NT2/D1 (cell line): Measurements from ENCODE around the gene PRXL2A.

ENCODE experiments used
- DNase-seq: peaks from one replicate; pipeline ENCODE4 v3.0.0-alpha.2; 2011; ENCODE audit warnings: low read depth, low spot score
- H3K27me3 ChIP-seq: 2 replicates; pipeline ENCODE4 v1.6.0; 2011; ENCODE audit warnings: mild to moderate bottlenecking; ENCODE audit not compliant: insufficient read length, insufficient read depth
- H3K36me3 ChIP-seq: 2 replicates; pipeline ENCODE4 v1.6.1; 2011; ENCODE audit warnings: mild to moderate bottlenecking, low read length, mixed read lengths; ENCODE audit not compliant: insufficient read depth, insufficient read length
- H3K4me1 ChIP-seq: 2 replicates; pipeline ENCODE4 v1.5.1; 2011; ENCODE audit not compliant: insufficient read depth, insufficient read length
- H3K4me3 ChIP-seq: 2 replicates; pipeline ENCODE4 v1.5.1; 2011; ENCODE audit warnings: low read depth; ENCODE audit not compliant: insufficient read length
- H3K9ac ChIP-seq: 2 replicates; pipeline ENCODE4 v1.6.0; 2011; ENCODE audit warnings: low read depth; ENCODE audit not compliant: insufficient read length
- H3K9me3 ChIP-seq: 2 replicates; pipeline ENCODE4 v1.5.1; 2011; ENCODE audit warnings: mild to moderate bottlenecking, low read length; ENCODE audit not compliant: insufficient read depth
- SUZ12 ChIP-seq: IDR thresholded peaks from 2 replicates; pipeline ENCODE4 v1.6.1; 2011; ENCODE audit not compliant: insufficient read length, insufficient read depth; ENCODE audit errors: extremely low read depth
- YY1 ChIP-seq: IDR thresholded peaks from 2 replicates; pipeline ENCODE4 v1.6.1; 2011; ENCODE audit not compliant: insufficient read length, insufficient read depth
- ZNF274 ChIP-seq: IDR thresholded peaks from 2 replicates; pipeline ENCODE4 v1.6.1; 2011; ENCODE audit warnings: mild to moderate bottlenecking, low read depth, low read length

Gene PRXL2A

DNA sequence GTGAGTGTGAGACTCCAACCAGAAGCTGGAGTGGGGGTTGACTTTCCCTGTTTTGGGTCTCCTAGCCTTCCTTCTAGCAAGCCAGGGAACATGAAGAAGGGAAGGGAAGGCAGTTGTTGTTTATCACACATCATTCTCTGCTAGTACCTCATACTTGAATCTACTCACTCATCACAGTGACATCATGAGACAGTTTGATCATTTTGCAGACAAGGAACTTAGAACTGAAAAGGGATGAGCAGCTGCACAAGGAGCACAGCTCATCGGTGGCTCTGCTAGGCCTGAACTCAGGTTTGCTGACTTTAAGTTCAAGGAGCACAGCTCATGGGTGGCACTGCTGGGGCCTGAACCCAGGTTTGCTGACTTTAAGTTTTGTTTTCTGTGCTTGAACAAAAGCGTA lies 19.2 kb downstream of the PRXL2A start:
- H3K36me3 ChIP-seq = peaks cover 45% of the 10 kb centered on the region
- TF ChIP-seq ZNF274 = no peak
- no peak overlapping the region for H3K4me3 ChIP-seq
- no peaks in the 10 kb centered on the region for H3K27me3 ChIP-seq
- no peak for DNase-seq
- H3K4me1 ChIP-seq = no peaks in the 10 kb centered on the region
- no peaks in the 10 kb centered on the region for H3K9me3 ChIP-seq
- H3K9ac ChIP-seq = no peak overlapping the region

DNA sequence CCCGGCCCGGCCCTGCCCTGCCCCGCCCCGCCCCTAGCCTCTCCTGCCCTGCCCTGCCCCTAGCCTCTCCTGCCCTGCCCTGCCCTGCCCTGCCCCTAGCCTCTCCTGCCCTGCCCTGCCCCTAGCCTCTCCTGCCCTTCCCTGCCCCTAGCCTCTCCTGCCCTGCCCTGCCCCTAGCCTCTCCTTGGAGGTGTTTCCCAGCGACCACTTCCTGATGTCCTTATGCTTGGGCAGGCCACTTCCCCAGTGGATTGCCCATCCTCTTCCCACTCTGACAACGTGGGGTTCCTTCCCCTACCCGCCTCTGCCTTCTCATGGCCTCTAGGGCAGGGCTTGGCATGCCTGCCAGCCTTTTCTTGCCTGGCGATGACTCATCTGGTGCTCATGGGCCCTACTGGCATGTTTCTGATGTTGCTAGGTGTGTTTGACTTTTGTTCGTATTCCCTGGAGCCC lies 21.2 kb downstream of the PRXL2A start:
- no peaks in the 10 kb centered on the region for H3K9me3 ChIP-seq
- no peaks in the 10 kb centered on the region for H3K27me3 ChIP-seq
- no peak for DNase-seq
- peaks cover 43% of the 10 kb centered on the region for H3K36me3 ChIP-seq
- no peak overlapping the region for H3K4me3 ChIP-seq
- H3K9ac ChIP-seq = no peak overlapping the region
- TF ChIP-seq YY1 = no peak
- no peak for TF ChIP-seq SUZ12
- no peak for TF ChIP-seq ZNF274
- no peaks in the 10 kb centered on the region for H3K4me1 ChIP-seq

DNA sequence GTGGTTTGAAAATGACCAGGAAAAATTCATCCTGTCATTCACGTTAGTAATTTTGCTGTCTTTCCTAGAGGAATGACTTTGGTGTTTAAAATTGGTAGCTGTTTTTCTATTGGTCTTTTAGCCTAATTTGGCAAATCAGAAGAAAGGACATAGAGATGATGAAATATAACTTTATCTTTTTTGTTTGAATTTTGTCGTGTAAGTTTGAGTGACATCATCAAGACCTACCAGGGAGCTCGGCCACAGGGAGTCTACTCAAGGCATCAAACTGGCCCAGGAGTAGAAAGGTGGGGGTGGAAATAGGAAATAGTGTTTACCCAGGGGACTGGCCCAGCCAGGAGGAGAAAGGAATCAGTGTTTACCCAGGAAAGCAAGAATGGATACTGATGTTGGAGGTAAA lies 24.8 kb downstream of the PRXL2A start:
- peaks cover 4% of the 10 kb centered on the region for H3K4me1 ChIP-seq

DNA sequence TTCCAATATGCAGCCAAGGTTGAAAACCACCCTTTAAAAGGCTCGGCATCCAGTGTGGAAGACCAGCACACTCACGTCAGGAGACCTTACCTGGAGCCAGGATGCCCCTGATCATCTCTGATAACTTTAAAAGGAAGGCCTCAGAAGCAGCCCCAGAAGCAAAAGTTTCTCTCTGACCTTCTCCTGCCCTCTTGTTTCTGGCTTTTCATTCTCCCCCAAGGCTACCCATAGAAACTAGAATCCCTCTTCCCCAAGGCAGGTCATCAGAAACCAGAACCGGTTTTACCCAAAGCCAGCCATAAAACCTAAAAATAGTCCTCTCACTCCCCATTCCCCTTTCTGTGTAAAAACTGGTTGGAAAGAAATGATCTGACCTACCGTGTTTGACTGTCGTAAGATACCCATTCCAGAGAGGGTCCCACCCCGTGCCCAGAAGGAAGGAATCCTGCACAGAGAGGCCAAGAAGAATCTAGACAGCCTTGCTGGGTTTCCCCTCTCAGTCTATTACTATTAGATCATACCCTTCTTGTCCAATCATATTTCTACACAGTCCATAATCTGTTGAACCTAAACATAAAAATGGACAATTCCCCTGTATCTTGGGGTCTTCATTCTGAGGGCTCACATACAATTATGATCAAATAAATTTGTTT lies 28.2 kb downstream of the PRXL2A start:
- Histone ChIP-seq H3K4me1 (peaks cover 4% of the 10 kb centered on the region), H3K36me3 (peaks cover 11% of the 10 kb centered on the region), H3K27me3 (no peaks in the 10 kb centered on the region), H3K9ac (no peak overlapping the region), H3K9me3 (no peaks in the 10 kb centered on the region), H3K4me3 (no peak overlapping the region)
- TF ChIP-seq YY1 = no peak
- TF ChIP-seq SUZ12 = no peak
- no peak for TF ChIP-seq ZNF274
- no peak for DNase-seq

More for the DNA sequence above, 24.8 kb downstream of the PRXL2A start:
- no peaks in the 10 kb centered on the region for H3K27me3 ChIP-seq
- no peak overlapping the region for H3K9ac ChIP-seq
- no peak for TF ChIP-seq SUZ12
- TF ChIP-seq YY1 = no peak
- TF ChIP-seq ZNF274 = no peak
- DNase-seq = no peak
- H3K4me3 ChIP-seq = no peak overlapping the region
- peaks cover 17% of the 10 kb centered on the region for H3K36me3 ChIP-seq
- no peaks in the 10 kb centered on the region for H3K9me3 ChIP-seq

DNA sequence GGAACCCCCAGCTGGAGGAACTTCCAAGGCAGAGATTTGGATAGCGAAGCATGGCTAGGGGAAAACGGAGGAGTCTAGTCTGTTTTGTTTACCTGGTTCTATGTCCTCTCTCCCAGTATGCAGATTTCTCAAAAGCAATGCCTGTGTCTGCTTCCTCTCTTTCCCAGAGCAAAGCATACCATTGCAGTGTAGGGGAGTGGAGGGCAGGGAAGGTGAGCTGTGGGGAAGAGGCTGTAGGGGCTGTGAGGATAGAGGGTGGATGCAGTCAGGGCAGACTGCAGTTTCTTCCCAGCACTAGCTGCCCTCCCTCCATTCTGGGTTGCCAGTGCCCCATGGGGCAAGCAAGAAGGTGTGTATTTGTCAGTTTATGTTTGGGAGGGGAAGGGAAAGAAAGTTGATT lies 28.9 kb downstream of the PRXL2A start:
- Histone ChIP-seq H3K9me3 (no peaks in the 10 kb centered on the region), H3K36me3 (peaks cover 11% of the 10 kb centered on the region), H3K4me1 (peaks cover 4% of the 10 kb centered on the region), H3K27me3 (no peaks in the 10 kb centered on the region), H3K9ac (no peak overlapping the region), H3K4me3 (no peak overlapping the region)
- no peak for DNase-seq
- TF ChIP-seq YY1 = no peak
- TF ChIP-seq SUZ12 = no peak
- TF ChIP-seq ZNF274 = no peak

DNA sequence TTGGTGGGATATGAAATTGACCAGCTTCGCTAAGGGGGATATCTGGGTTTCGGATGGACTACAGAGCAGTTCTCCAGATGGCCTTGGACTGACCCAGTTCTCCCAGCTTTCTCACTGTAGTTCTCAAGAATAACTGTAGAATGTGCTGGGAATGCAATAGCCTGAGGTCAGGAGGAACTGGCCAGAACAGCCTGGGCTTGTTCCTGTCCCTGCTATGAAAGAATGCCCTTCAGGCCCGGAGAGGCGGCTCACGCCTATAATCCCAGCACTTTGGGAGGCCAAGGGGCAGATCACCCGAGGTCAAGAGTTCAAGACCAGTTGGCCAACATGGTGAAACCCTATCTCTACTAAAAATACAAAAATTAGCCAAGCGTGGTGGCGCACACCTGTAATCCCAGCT lies 33.5 kb downstream of the PRXL2A start:
- Histone ChIP-seq H3K36me3 (no peaks in the 10 kb centered on the region), H3K27me3 (peaks cover 4% of the 10 kb centered on the region), H3K9ac (no peak overlapping the region), H3K4me1 (peaks cover 16% of the 10 kb centered on the region), H3K9me3 (no peaks in the 10 kb centered on the region), H3K4me3 (no peak overlapping the region)
- TF ChIP-seq ZNF274 = no peak
- no peak for TF ChIP-seq YY1
- TF ChIP-seq SUZ12 = no peak
- no peak for DNase-seq

DNA sequence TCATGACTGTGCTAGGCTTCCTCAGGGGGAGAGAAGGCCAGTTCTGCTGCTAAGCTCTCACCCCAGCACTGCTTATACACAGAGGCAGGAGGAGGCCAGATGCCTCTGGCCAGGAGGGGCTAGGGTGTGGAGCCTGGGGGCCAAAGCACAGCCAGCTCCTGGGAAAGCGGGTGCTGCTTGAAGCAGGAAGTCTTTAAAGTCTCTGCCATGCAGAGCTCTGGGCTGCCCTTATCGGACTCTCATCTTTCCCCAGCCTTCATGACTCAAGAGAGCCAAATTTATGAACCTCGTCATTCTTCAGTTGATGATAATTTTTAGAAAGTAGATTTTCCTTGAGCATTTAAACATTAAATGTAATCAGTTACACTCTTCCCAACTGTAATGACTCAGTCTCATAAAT lies 34.5 kb downstream of the PRXL2A start:
- no peak for DNase-seq
- H3K4me1 ChIP-seq = peaks cover 12% of the 10 kb centered on the region
- H3K27me3 ChIP-seq = peaks cover 4% of the 10 kb centered on the region
- no peaks in the 10 kb centered on the region for H3K36me3 ChIP-seq
- TF ChIP-seq YY1 (no peak), SUZ12 (no peak), ZNF274 (no peak)
- H3K4me3 ChIP-seq = no peak overlapping the region
- H3K9ac ChIP-seq = no peak overlapping the region
- no peaks in the 10 kb centered on the region for H3K9me3 ChIP-seq

DNA sequence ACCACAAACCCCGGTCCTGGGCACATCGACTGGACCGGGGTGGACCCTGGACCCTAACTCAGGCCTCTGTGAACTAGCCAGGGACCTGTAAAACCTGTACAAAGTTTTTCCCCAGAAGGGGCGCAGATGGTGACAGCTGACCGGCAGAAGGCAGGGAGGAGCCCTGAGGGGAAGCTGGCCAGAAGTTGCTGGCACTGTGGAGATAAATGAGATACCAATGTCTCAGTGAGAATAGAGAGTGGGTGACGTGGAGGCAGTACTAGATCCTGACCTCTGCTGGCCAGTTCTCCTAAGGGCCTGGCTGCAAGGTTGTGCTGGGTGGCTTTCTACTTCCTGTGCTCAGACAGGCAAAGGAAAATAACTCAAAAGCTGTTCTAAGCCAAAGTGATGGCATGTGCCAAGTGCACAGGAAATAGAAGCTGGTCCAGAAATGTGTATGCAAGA lies 35.2 kb downstream of the PRXL2A start:
- TF ChIP-seq ZNF274 (no peak), SUZ12 (no peak), YY1 (no peak)
- DNase-seq = no peak
- Histone ChIP-seq H3K9ac (no peak overlapping the region), H3K4me1 (peaks cover 12% of the 10 kb centered on the region), H3K9me3 (no peaks in the 10 kb centered on the region), H3K27me3 (peaks cover 4% of the 10 kb centered on the region), H3K4me3 (no peak overlapping the region), H3K36me3 (no peaks in the 10 kb centered on the region)
